Measurements from ENCODE around the gene RCSD1. TPM values are rescaled to one million over a fixed set of nuclear protein-coding genes. Genes with fewer than 3 reads are reported as not detected.

The RCSD1 gene
- total RNA-seq, 2 experiments from 2014 or later: 131 to 133 TPM

DNA sequence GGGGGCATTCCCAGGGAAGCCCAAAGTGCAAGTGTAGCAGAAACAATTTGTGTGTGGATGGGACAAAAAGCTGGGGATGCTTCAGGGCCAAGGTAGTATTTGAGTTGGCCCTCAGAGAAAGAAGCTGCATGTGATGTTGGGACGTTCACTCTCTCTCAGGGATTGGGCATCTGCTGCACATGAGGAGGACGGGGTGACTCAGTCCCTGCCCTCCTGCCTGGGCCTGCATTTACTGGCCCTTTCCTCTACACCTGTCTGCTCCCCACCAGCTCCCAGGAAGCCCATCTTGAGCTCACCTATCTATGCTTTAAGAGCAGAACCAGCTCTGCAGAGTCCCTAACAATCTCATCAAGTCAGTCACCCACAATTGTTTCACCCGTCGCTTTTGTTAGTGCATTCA is 68.3 kb downstream of the RCSD1 start:
- Mint-ChIP-seq H3K27me3 (no peaks in the 10 kb centered on the region), H3K9me3 (no peaks in the 10 kb centered on the region), H3K4me1 (peaks cover 2% of the 10 kb centered on the region), H3K36me3 (peaks cover 52% of the 10 kb centered on the region), H3K27ac (no peak overlapping the region), H3K4me3 (no peak overlapping the region)
- no peak for DNase-seq
- POLR2A ChIA-PET: no interaction called here
- ATAC-seq (ENCODE audit: low read depth): no peak

DNA sequence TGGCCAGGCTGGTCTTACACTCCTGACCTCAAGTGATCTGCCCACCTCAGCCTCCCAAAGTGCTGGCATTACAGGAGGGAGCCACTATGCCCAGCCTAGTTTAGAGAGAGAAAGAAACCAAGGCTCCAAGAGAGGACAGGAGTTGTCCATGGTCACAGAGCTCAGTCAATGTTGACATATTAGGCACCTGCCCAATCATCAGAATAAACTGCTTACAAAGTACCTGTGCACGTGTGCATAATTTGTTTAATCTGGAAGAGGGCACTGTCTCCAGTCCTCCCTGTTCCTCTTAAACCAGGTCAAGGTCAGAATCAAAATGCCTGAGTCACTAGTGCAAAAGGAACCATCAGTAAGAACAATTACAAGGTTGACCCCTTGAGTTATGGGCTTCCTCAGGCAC is 71.5 kb downstream of the RCSD1 start:
- H3K27me3 Mint-ChIP-seq: no peaks in the 10 kb centered on the region
- POLR2A ChIA-PET: no interaction called here
- H3K4me3 Mint-ChIP-seq: no peak overlapping the region
- DNase-seq: no peak
- peaks cover 6% of the 10 kb centered on the region for H3K4me1 Mint-ChIP-seq
- ATAC-seq (ENCODE audit: low read depth): no peak
- H3K9me3 Mint-ChIP-seq: no peaks in the 10 kb centered on the region
- H3K36me3 Mint-ChIP-seq: peaks cover 49% of the 10 kb centered on the region
- H3K27ac Mint-ChIP-seq: no peak overlapping the region

DNA sequence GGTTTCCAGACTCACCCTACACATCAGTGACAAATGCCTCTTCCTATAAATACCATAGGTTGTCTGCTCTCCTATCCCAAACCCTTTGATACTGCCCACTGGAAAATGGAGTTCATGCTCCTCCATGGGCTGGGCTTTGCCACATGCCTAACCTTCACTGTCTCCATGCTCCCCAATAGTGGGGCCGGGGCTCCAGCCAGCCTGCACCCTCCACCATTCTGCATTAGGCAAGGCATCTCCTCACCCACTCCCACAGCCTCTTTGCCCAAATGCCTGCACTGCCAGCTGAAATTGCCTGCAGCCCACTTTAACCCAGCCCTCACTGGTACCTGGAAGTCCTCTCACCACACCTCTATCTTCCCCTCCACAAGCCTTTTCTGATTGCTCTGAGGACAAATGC is 73.5 kb downstream of the RCSD1 start:
- H3K27ac Mint-ChIP-seq: no peak overlapping the region
- no peaks in the 10 kb centered on the region for H3K27me3 Mint-ChIP-seq
- H3K4me1 Mint-ChIP-seq: peaks cover 8% of the 10 kb centered on the region
- ATAC-seq (ENCODE audit: low read depth) (no peak), DNase-seq (no peak)
- no peak overlapping the region for H3K4me3 Mint-ChIP-seq
- H3K36me3 Mint-ChIP-seq: peaks cover 36% of the 10 kb centered on the region
- POLR2A ChIA-PET: no interaction called here
- no peaks in the 10 kb centered on the region for H3K9me3 Mint-ChIP-seq

DNA sequence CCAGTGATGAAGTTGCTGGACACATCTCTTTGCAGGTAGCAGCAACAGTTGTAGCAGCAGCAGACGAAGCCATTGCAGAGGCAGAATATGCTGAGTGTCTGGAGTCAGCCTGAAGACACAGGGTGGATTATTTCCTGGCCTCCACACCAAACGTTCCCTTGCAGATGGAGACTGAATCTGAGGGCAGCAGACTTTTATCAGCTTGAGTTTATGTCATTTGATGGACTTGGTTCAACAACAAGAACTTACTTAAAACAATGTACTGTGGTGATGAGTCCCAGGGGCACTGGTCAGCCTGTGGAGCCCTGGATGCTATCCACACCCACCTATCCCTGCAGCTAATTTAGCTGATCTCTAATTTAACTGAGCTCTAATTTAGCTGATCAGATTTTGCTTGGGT is 74.7 kb downstream of the RCSD1 start:
- no peak overlapping the region for H3K27ac Mint-ChIP-seq
- DNase-seq (no peak), ATAC-seq (ENCODE audit: low read depth) (no peak)
- no peak overlapping the region for H3K4me3 Mint-ChIP-seq
- no peaks in the 10 kb centered on the region for H3K9me3 Mint-ChIP-seq
- POLR2A ChIA-PET: no interaction called here
- H3K36me3 Mint-ChIP-seq: peaks cover 27% of the 10 kb centered on the region
- H3K4me1 Mint-ChIP-seq: peaks cover 16% of the 10 kb centered on the region
- H3K27me3 Mint-ChIP-seq: no peaks in the 10 kb centered on the region

DNA sequence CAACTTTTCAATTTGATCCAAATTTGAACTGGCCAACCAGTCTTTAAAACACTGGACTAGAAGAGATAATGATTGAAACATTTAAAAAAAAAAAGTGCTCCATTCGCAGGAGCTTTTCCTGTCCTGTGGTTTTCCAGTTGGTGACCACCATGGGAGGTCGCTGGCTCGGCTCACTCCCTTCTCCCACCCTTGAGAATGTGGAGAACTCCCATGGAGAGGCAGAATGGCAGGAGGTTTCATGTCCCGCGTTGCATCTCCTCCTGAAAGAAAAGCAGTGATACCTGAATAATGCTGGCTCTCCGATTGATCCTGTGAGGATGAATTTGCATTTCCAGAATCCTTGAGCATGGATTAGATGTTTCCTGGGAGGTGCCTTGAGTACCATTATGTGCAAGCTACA is 75.2 kb downstream of the RCSD1 start:
- no peak for ATAC-seq (ENCODE audit: low read depth)
- no peak overlapping the region for H3K27ac Mint-ChIP-seq

DNA sequence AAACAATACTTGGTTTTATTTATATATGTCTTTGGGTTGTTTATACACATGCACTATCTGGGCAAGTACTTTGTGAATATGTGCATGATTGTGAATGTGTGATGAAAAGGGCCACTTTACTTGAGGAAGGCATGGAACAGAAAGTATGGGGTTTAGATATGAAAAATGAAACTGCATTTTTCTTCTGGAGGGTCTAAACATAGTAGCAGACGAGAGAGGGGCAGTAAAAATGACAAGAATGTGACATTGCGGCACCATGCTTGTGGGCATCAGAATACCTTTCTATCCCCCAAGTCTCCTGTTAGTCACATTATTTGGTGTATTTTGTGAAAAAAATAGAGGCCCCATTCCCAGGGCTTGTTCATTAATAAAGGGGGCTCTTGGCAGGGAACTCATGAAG is 76.3 kb downstream of the RCSD1 start:
- POLR2A ChIA-PET: no interaction called here
- DNase-seq: no peak
- H3K4me3 Mint-ChIP-seq: no peak overlapping the region
- no peaks in the 10 kb centered on the region for H3K27me3 Mint-ChIP-seq
- H3K36me3 Mint-ChIP-seq: peaks cover 23% of the 10 kb centered on the region
- H3K27ac Mint-ChIP-seq: no peak overlapping the region
- peaks cover 16% of the 10 kb centered on the region for H3K4me1 Mint-ChIP-seq
- no peaks in the 10 kb centered on the region for H3K9me3 Mint-ChIP-seq
- ATAC-seq (ENCODE audit: low read depth): no peak

More for the DNA sequence above, 75.2 kb downstream of the RCSD1 start:
- H3K4me1 Mint-ChIP-seq: peaks cover 16% of the 10 kb centered on the region
- no peaks in the 10 kb centered on the region for H3K27me3 Mint-ChIP-seq
- peaks cover 23% of the 10 kb centered on the region for H3K36me3 Mint-ChIP-seq
- POLR2A ChIA-PET: no interaction called here
- DNase-seq: no peak
- H3K4me3 Mint-ChIP-seq: no peak overlapping the region
- H3K9me3 Mint-ChIP-seq: no peaks in the 10 kb centered on the region

DNA sequence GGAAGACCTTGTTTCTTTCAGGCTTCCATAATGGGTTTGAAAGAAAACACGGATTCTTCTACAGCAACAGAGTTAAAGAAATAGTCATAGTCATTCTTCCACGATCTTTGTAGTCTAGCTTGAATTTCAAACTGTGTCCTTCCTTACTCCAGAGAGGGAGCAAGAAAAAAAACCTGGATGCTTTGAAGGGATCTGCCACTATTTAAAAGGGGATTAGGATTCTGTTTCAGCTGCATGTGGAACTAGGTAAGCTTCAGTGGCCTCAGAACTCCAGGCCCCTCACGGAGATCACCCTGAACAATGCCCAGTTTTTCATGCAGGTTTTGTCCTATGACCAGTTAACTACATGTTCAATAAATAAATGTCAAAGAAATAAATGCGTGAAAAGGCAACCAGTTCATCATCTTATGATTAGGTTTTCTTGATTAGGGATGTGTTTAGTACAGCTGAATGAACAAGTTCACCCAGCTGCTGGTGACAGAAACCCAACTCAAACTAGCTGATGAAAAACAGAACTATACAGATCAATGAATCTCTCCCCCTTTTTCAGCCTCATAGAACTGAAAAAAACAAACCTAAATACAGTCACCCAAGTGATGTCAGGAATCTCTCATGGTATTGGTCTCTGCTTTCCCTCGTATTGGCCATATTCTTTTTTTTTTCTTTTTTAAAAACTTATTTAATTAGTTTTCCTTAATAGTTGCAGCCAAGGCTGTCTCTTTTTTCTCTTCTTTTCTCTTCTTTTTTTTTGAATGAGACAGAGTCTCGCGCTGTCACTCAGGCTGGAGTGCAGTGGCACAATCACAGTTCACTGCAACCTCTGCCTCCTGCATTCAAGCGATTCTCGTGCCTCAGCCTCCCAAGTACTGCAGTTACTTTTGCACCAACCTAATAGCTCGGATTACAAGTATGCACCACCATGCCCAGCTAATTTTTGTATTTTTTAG is 77.2 kb downstream of the RCSD1 start:
- Mint-ChIP-seq H3K4me3 (no peak overlapping the region), H3K4me1 (peaks cover 16% of the 10 kb centered on the region), H3K9me3 (no peaks in the 10 kb centered on the region), H3K27ac (no peak overlapping the region), H3K27me3 (no peaks in the 10 kb centered on the region), H3K36me3 (peaks cover 23% of the 10 kb centered on the region)
- DNase-seq (no peak), ATAC-seq (ENCODE audit: low read depth) (no peak)
- POLR2A ChIA-PET: no interaction called here

DNA sequence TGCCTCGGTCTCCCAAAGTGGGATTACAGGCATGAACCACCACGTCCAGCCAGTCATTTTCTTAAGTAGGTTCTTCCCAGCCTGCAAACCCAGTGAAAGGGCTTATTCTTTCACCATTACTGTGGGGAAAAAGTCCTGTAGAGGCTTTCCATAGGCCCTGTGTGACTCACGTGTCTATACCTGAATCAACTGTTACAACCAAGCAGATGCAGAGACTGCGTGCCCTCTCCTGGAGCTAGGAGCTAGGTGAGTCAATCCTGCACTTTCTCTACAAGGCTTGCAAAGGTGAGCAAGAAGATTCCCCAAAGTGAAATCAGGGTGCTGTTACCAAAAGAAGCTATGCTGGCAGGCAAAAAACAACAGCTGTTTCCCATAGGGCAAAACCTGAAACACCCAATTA is 77.9 kb downstream of the RCSD1 start:
- DNase-seq (no peak), ATAC-seq (ENCODE audit: low read depth) (no peak)
- H3K36me3 Mint-ChIP-seq: peaks cover 21% of the 10 kb centered on the region
- peaks cover 16% of the 10 kb centered on the region for H3K4me1 Mint-ChIP-seq
- H3K9me3 Mint-ChIP-seq: no peaks in the 10 kb centered on the region
- POLR2A ChIA-PET: no interaction called here
- no peak overlapping the region for H3K27ac Mint-ChIP-seq
- no peaks in the 10 kb centered on the region for H3K27me3 Mint-ChIP-seq
- no peak overlapping the region for H3K4me3 Mint-ChIP-seq

DNA sequence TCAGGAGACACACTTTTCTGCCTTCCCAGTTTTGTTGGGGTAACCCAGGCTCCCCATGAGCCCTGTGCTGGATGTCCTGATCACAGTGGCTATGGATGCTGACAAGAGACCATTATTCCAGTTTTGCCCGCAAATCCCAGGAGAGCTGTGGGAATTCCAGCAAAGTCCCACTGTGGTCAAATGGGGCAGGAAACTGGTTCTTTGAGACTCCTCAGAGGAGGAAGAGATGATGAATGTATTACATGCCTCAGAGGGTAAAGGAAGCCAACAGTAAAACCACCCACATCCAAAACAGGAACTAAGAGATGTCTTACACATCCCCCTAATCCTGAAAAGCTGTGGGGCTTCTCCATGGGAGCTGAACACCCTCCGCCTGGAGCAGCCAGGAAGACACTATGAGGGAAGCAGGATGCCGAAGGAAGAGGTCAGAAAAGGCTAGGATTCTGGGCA is 78.9 kb downstream of the RCSD1 start:
- Mint-ChIP-seq H3K36me3 (peaks cover 12% of the 10 kb centered on the region), H3K27ac (no peak overlapping the region)
- POLR2A ChIA-PET: no interaction called here

DNA sequence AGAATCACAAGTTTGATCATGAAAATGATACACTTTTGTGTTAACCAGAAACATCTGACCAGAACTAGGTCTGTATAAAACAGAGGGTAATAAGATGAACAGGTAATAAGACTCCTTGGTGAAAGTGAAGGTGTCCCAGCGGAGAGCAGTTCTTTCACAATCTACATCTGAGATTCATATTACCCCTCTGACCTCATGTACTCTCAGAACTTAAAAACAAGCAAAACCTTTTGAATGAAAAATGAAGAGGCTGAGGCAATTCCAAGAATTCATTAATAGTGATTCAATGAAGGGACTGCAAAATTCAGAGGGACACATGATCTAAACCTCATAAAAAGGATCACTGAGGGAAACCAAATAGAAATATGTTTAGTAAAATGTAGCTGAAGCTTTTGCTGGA is 80.8 kb downstream of the RCSD1 start:
- POLR2A ChIA-PET: no interaction called here
- DNase-seq (no peak), ATAC-seq (ENCODE audit: low read depth) (no peak)
- Mint-ChIP-seq H3K27me3 (peaks cover 3% of the 10 kb centered on the region), H3K27ac (no peak overlapping the region), H3K36me3 (peaks cover 11% of the 10 kb centered on the region), H3K4me3 (no peak overlapping the region), H3K9me3 (no peaks in the 10 kb centered on the region), H3K4me1 (peaks cover 30% of the 10 kb centered on the region)

More for the DNA sequence above, 78.9 kb downstream of the RCSD1 start:
- no peaks in the 10 kb centered on the region for H3K9me3 Mint-ChIP-seq
- H3K27me3 Mint-ChIP-seq: no peaks in the 10 kb centered on the region
- H3K4me3 Mint-ChIP-seq: no peak overlapping the region
- H3K4me1 Mint-ChIP-seq: peaks cover 21% of the 10 kb centered on the region
- no peak for DNase-seq
- ATAC-seq (ENCODE audit: low read depth): no peak

DNA sequence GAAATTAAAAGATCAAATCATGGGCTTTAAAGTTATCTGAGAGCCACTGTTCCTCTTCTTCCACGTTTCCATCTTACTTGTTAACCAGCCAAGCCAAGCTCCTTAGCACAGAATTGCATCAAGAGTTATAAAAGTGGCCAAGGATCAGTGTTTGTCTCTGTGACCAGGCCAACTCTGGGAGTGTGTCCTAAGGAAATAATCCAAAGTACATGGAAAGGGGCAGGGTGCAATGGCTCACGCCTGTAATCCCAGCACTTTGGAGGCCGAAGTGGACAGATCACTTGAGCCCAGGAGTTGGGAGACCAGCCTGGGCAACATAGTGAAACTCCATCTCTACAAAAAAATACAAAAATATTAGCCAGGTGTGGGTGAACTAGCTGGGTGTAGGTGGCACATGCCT is 81.8 kb downstream of the RCSD1 start:
- POLR2A ChIA-PET: interaction anchor here (0.6 to 2.4 kb wide), 2 partner anchors 224 to 448 kb away, joined by 3 to 7 read pairs; partner anchors contain the start of gene DCAF6
- peaks cover 8% of the 10 kb centered on the region for H3K36me3 Mint-ChIP-seq
- H3K27ac Mint-ChIP-seq: no peak overlapping the region
- H3K4me1 Mint-ChIP-seq: peaks cover 33% of the 10 kb centered on the region
- no peak overlapping the region for H3K4me3 Mint-ChIP-seq
- ATAC-seq (ENCODE audit: low read depth): no peak
- DNase-seq: no peak
- peaks cover 3% of the 10 kb centered on the region for H3K27me3 Mint-ChIP-seq
- H3K9me3 Mint-ChIP-seq: no peaks in the 10 kb centered on the region

DNA sequence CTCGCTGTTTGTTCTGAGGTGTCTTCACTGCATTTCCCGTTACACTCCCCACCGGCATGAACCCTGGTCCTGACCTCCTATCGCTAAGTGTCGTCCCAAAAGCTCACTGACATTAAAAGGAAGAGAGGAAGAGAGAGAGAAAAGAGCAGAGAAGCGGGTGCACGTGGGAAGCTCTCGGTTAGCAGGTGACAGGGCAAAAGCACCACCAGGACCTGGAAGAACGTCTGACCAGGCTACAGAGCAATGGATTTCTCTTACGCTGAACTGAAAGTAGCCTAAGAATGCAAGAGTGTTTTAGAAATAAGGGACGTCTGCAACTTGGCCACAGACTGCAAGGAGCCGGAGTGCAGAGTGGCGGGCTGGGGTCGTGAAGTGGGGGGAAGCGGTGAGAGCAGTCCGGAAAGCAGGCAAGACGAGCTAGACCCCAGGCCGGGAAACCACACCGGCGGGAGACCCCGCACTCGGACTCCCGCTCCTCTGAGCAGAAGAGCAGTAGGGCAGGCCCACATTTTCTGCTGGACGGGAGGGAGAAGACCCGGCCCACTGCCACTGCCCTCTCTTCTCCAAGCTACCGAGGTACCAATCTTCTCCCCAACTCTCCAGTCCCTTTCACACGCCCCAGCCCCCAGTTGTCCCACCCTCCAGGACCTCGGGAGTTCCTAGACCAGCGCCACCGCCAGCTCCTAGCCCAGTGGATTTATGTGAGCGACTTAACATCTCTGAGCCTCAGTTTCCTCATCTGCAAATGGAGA is 83.5 kb downstream of the RCSD1 start:
- Mint-ChIP-seq H3K9me3 (no peaks in the 10 kb centered on the region), H3K27me3 (peaks cover 3% of the 10 kb centered on the region), H3K27ac (peak overlapping the region; percentile 97), H3K4me1 (peaks cover 35% of the 10 kb centered on the region), H3K4me3 (peak overlapping the region; percentile 91), H3K36me3 (peaks cover 6% of the 10 kb centered on the region)
- DNase-seq (peak; percentile 50), ATAC-seq (ENCODE audit: low read depth) (no peak)
- POLR2A ChIA-PET: interaction anchor here (0.9 to 2.4 kb wide), 4 partner anchors 82 to 223 kb away, joined by 3 to 7 read pairs (median 5); partner anchors contain the start of genes CREG1 and DCAF6

DNA sequence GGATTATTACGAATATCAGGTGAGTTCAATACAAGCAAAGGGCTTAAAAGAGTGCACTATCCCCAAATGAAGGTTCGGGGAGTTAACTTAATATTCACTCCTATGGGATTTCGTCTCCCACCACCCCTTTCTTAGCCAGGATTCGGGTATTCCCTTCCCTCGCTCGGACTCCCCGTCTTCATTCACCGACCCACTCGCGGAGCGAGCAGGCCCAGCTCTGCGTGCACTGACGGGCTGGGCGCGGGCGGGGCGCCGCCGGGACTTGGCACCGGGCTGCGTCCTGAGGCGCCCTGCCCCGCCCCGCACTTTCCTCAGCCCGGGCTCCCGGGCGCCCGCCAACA is 84.0 kb downstream of the RCSD1 start:
- H3K4me1 Mint-ChIP-seq: peaks cover 32% of the 10 kb centered on the region
- ATAC-seq (ENCODE audit: low read depth) (peak; percentile 68), DNase-seq (no peak)
- peaks cover 6% of the 10 kb centered on the region for H3K36me3 Mint-ChIP-seq
- peaks cover 3% of the 10 kb centered on the region for H3K27me3 Mint-ChIP-seq
- peak overlapping the region; percentile 91 for H3K4me3 Mint-ChIP-seq
- POLR2A ChIA-PET: interaction anchor here (0.9 to 2.4 kb wide), 5 partner anchors 48 to 222 kb away, joined by 3 to 7 read pairs (median 4); partner anchors contain the start of genes CREG1 and DCAF6
- H3K9me3 Mint-ChIP-seq: no peaks in the 10 kb centered on the region
- peak overlapping the region; percentile 97 for H3K27ac Mint-ChIP-seq

Measured in activated naive CD8-positive, alpha-beta T cell treated with anti-CD3 and anti-CD28 coated beads, Interleukin-2, amount 10 ng/mL, durations not matched to agents 7 days and 5 days (primary cell).